ES-I3 (cell line): Measurements from ENCODE around the gene ORM1.
"Not testable (repeated sequence)": the region's sequence is repeated elsewhere in the genome, so short reads cannot be mapped to it uniquely, and the experiment has no call there.

ENCODE experiments used
- H3K36me3 ChIP-seq: 2 replicates; pipeline ENCODE4 v1.6.1; 2013; ENCODE audit warnings: mild to moderate bottlenecking, low read length, control low read depth, moderate library complexity; ENCODE audit not compliant: insufficient read depth
- H3K4me1 ChIP-seq: 2 replicates; pipeline ENCODE4 v1.6.1; 2013; ENCODE audit warnings: mild to moderate bottlenecking, control low read depth, low read length; ENCODE audit not compliant: insufficient read depth
- H3K9ac ChIP-seq: 2 replicates; pipeline ENCODE4 v1.6.1; 2013; ENCODE audit warnings: low read depth, mild to moderate bottlenecking, low read length, moderate library complexity
- H3K9me3 ChIP-seq: 2 replicates; pipeline ENCODE4 v1.6.1; 2013; ENCODE audit warnings: mild to moderate bottlenecking, low read length, moderate library complexity; ENCODE audit not compliant: control insufficient read depth, insufficient read depth

The ORM1 gene

GRCh38 chr9:114320710-114321109, 2.2 kb upstream of the ORM1 start:
- not testable (repeated sequence) for H3K9me3 ChIP-seq, H3K36me3 ChIP-seq, H3K9ac ChIP-seq, H3K4me1 ChIP-seq

GRCh38 chr9:114321759-114322158, 1.1 kb upstream of the ORM1 start:
- no peak overlapping the region for H3K9ac ChIP-seq
- H3K4me1 ChIP-seq, result peaks cover 2% of the 10 kb centered on the region; the same call in 1 of the 2 replicates
- no peaks in the 10 kb centered on the region for H3K36me3 ChIP-seq
- no peaks in the 10 kb centered on the region for H3K9me3 ChIP-seq

GRCh38 chr9:114322160-114322818, 609 bp upstream of the ORM1 start:
- not testable (repeated sequence) for H3K4me1 ChIP-seq, H3K36me3 ChIP-seq, H3K9ac ChIP-seq, H3K9me3 ChIP-seq

- H3K9ac ChIP-seq, H3K4me1 ChIP-seq, H3K36me3 ChIP-seq, H3K9me3 ChIP-seq: not testable (repeated sequence)
Measured at GRCh38 chr9:114323849-114324248, 951 bp downstream of the ORM1 start.

GRCh38 chr9:114324492-114324891, 1.6 kb downstream of the ORM1 start:
- no peaks in the 10 kb centered on the region for H3K4me1 ChIP-seq
- no peak overlapping the region for H3K9ac ChIP-seq
- no peaks in the 10 kb centered on the region for H3K9me3 ChIP-seq
- no peaks in the 10 kb centered on the region for H3K36me3 ChIP-seq

- not testable (repeated sequence) for H3K9me3 ChIP-seq, H3K4me1 ChIP-seq, H3K9ac ChIP-seq, H3K36me3 ChIP-seq
Measured at GRCh38 chr9:114324965-114325364, 2.1 kb downstream of the ORM1 start.

- not testable (repeated sequence) for H3K36me3 ChIP-seq, H3K9me3 ChIP-seq, H3K9ac ChIP-seq, H3K4me1 ChIP-seq
Measured at GRCh38 chr9:114325684-114326254, 2.9 kb downstream of the ORM1 start.

- H3K9me3 ChIP-seq, result no peaks in the 10 kb centered on the region
- H3K9ac ChIP-seq, result no peak overlapping the region
- no peaks in the 10 kb centered on the region for H3K4me1 ChIP-seq
- no peaks in the 10 kb centered on the region for H3K36me3 ChIP-seq
Measured at GRCh38 chr9:114327749-114328148, 4.9 kb downstream of the ORM1 start.

- not testable (repeated sequence) for H3K4me1 ChIP-seq, H3K9me3 ChIP-seq, H3K9ac ChIP-seq, H3K36me3 ChIP-seq
Measured at GRCh38 chr9:114328357-114328820, 5.5 kb downstream of the ORM1 start.

- not testable (repeated sequence) for H3K9me3 ChIP-seq, H3K4me1 ChIP-seq, H3K9ac ChIP-seq, H3K36me3 ChIP-seq
Measured at GRCh38 chr9:114328937-114329624, 6.2 kb downstream of the ORM1 start.

GRCh38 chr9:114329625-114330022, 6.7 kb downstream of the ORM1 start, which contains the start of gene ORM2:
Gene ORM2, plus strand, starts transcription at chr9:114329869. Its CDS starts 36 bp downstream, at chr9:114329905.
- not testable (repeated sequence) for H3K36me3 ChIP-seq, H3K9me3 ChIP-seq, H3K9ac ChIP-seq, H3K4me1 ChIP-seq

- Histone ChIP-seq H3K9me3 (no peaks in the 10 kb centered on the region), H3K4me1 (no peaks in the 10 kb centered on the region), H3K9ac (no peak overlapping the region), H3K36me3 (peaks cover 7% of the 10 kb centered on the region; the same call in 1 of the 2 replicates)
Measured at GRCh38 chr9:114330636-114331035, 7.7 kb downstream of the ORM1 start.

GRCh38 chr9:114331229-114332195, 8.6 kb downstream of the ORM1 start:
- H3K4me1 ChIP-seq, H3K9ac ChIP-seq, H3K9me3 ChIP-seq, H3K36me3 ChIP-seq: not testable (repeated sequence)

- not testable (repeated sequence) for H3K9ac ChIP-seq, H3K4me1 ChIP-seq, H3K9me3 ChIP-seq, H3K36me3 ChIP-seq
Measured at GRCh38 chr9:114332474-114333040, 9.7 kb downstream of the ORM1 start.
